DND-41 (cell line): ENCODE data around the gene ARPC1B.

Experiments
- CTCF ChIP-seq: IDR thresholded peaks from 2 replicates; pipeline ENCODE4 v1.5.1; 2012; ENCODE audit warnings: borderline replicate concordance, low read length, moderate library complexity, mild to moderate bottlenecking; ENCODE audit not compliant: poor library complexity, severe bottlenecking; ENCODE audit errors: extremely low read depth
- EZH2 ChIP-seq: IDR thresholded peaks from 3 replicates; pipeline ENCODE4 v1.6.1; 2012; ENCODE audit warnings: borderline replicate concordance, low read depth, mild to moderate bottlenecking, moderate library complexity, low read length, inconsistent platforms; ENCODE audit not compliant: severe bottlenecking

GRCh38 chr7:99368750-99369389 is 5.7 kb upstream of the ARPC1B start:
- TF ChIP-seq CTCF, result no peak
- no peak for TF ChIP-seq EZH2
